ENCODE measurements around the gene ZNF827.
A peak's percentile ranks its signal among the peaks of the same experiment; 100 is the strongest.

ZNF827 gene

GRCh38 chr4:145830699-145831098 is 107.9 kb downstream of the ZNF827 start:
- H3K4me3 ChIP-seq (replicated peaks; ENCODE audit: low read depth, low read length), result no peak overlapping the region
- no peak for TF ChIP-seq CTCF (IDR thresholded peaks at IDR 0.05; ENCODE audit: insufficient read depth, low read length, poor library complexity, severe bottlenecking)
- H3K27me3 ChIP-seq (replicated peaks; ENCODE audit: control insufficient read depth, insufficient read depth, low read length), result no peaks in the 10 kb centered on the region
- DNase-seq (ENCODE audit: extremely low read depth, insufficient read length), result peak; percentile 48
- H3K36me3 ChIP-seq (ENCODE audit: control insufficient read depth, insufficient read depth, low read length), result peaks cover 5% of the 10 kb centered on the region

GRCh38 chr4:145829629-145830395 is 108.8 kb downstream of the ZNF827 start:
- Histone ChIP-seq H3K4me3 (replicated peaks; ENCODE audit: low read depth, low read length) (peak overlapping the region; percentile 29; the same call in 1 of the 2 replicates), H3K27me3 (replicated peaks; ENCODE audit: control insufficient read depth, insufficient read depth, low read length) (no peaks in the 10 kb centered on the region), H3K36me3 (ENCODE audit: control insufficient read depth, insufficient read depth, low read length) (peaks cover 10% of the 10 kb centered on the region)
- DNase-seq (ENCODE audit: extremely low read depth, insufficient read length), result no peak
- no peak for TF ChIP-seq CTCF (IDR thresholded peaks at IDR 0.05; ENCODE audit: insufficient read depth, low read length, poor library complexity, severe bottlenecking)

GRCh38 chr4:145828802-145829485 is 109.7 kb downstream of the ZNF827 start:
- TF ChIP-seq CTCF (IDR thresholded peaks at IDR 0.05; ENCODE audit: insufficient read depth, low read length, poor library complexity, severe bottlenecking), result no peak
- no peak for DNase-seq (ENCODE audit: extremely low read depth, insufficient read length)
- Histone ChIP-seq H3K27me3 (replicated peaks; ENCODE audit: control insufficient read depth, insufficient read depth, low read length) (no peaks in the 10 kb centered on the region), H3K36me3 (ENCODE audit: control insufficient read depth, insufficient read depth, low read length) (peaks cover 10% of the 10 kb centered on the region), H3K4me3 (replicated peaks; ENCODE audit: low read depth, low read length) (no peak overlapping the region)

GRCh38 chr4:145827885-145828284 is 110.7 kb downstream of the ZNF827 start:
- no peak for DNase-seq (ENCODE audit: extremely low read depth, insufficient read length)
- Histone ChIP-seq H3K36me3 (ENCODE audit: control insufficient read depth, insufficient read depth, low read length) (peaks cover 10% of the 10 kb centered on the region), H3K27me3 (replicated peaks; ENCODE audit: control insufficient read depth, insufficient read depth, low read length) (no peaks in the 10 kb centered on the region), H3K4me3 (replicated peaks; ENCODE audit: low read depth, low read length) (no peak overlapping the region)
- TF ChIP-seq CTCF (IDR thresholded peaks at IDR 0.05; ENCODE audit: insufficient read depth, low read length, poor library complexity, severe bottlenecking), result no peak

GRCh38 chr4:145825255-145825654 is 113.4 kb downstream of the ZNF827 start:
- no peak for DNase-seq (ENCODE audit: extremely low read depth, insufficient read length)

More at GRCh38 chr4:145825255-145825654, 113.4 kb downstream of the ZNF827 start:
- Histone ChIP-seq H3K4me3 (replicated peaks; ENCODE audit: low read depth, low read length) (no peak overlapping the region), H3K36me3 (ENCODE audit: control insufficient read depth, insufficient read depth, low read length) (peaks cover 10% of the 10 kb centered on the region), H3K27me3 (replicated peaks; ENCODE audit: control insufficient read depth, insufficient read depth, low read length) (no peaks in the 10 kb centered on the region)
- TF ChIP-seq CTCF (IDR thresholded peaks at IDR 0.05; ENCODE audit: insufficient read depth, low read length, poor library complexity, severe bottlenecking), result no peak

Measured in GM06990 (cell line).